IPS-18a (cell line): Measurements from ENCODE around the gene DNAH5.

Experiments used
- H3K27ac ChIP-seq: one replicate; pipeline ENCODE4 v1.5.1; 2013; ENCODE audit warnings: low read length
- H3K27me3 ChIP-seq: one replicate; pipeline ENCODE4 v1.6.1; 2013; ENCODE audit warnings: mild to moderate bottlenecking, low read length; ENCODE audit not compliant: control insufficient read depth, insufficient read depth
- H3K36me3 ChIP-seq: one replicate; pipeline ENCODE4 v1.6.1; 2013; ENCODE audit warnings: low read depth, low read length; ENCODE audit not compliant: control insufficient read depth
- H3K4me1 ChIP-seq: one replicate; pipeline ENCODE4 v1.6.1; 2013; ENCODE audit warnings: low read depth, low read length; ENCODE audit not compliant: control insufficient read depth
- H3K4me3 ChIP-seq: one replicate; pipeline ENCODE4 v1.5.1; 2013; ENCODE audit warnings: low read length
- H3K9ac ChIP-seq: one replicate; pipeline ENCODE4 v1.6.1; 2013; ENCODE audit warnings: mild to moderate bottlenecking, low read length, moderate library complexity
- H3K9me3 ChIP-seq: one replicate; pipeline ENCODE4 v1.6.1; 2013; ENCODE audit warnings: low read depth, low read length; ENCODE audit not compliant: control insufficient read depth

DNAH5 gene

DNA sequence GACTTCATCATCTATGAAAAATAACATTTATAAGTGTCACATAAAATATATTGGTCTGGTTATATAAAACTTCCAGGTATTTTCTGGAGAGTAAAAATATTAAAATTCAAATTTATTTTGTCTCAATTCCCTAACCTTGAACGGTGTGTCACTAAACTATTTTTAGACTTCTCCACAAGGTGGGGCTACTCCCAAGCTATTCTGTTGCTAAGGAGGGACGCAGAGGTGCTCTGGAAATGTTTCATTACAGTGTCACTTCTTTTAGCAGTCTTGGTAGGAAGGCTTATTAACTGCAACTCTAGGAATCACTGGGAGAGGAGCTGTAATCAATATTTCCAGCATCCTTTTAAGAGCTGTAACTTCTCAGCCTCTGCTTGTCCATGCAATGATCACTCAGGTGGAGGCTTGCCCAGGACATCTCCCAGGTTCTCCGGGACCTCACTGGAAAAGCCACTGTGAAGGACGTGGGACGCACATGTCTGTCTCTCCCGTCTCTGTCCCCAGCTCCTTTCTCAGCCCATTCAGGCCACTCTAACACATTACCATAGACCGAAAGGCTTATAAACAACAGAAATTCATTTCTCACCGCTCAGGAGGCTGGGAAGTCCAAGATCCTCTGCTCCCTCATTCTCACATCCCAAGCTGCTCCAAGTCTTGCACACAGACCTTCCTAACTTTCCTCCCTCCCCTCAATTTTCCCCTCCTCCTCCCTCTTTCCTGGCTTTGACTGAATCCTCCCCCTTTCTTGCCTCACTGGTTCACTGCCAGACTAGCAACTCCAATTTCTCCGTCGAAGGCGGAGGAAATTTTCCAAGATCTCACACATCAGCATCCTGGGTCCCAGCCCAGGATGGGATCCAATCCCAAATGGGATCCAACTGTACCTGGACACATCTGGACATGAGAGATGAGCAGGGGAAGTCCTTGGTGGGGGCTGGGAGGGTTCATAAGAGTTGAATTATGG lies 32.7 kb upstream of the DNAH5 start:
- Histone ChIP-seq H3K9me3 (no peaks in the 10 kb centered on the region), H3K9ac (no peak overlapping the region), H3K4me3 (no peak overlapping the region), H3K27me3 (no peaks in the 10 kb centered on the region), H3K36me3 (no peaks in the 10 kb centered on the region), H3K27ac (no peak overlapping the region), H3K4me1 (no peaks in the 10 kb centered on the region)

DNA sequence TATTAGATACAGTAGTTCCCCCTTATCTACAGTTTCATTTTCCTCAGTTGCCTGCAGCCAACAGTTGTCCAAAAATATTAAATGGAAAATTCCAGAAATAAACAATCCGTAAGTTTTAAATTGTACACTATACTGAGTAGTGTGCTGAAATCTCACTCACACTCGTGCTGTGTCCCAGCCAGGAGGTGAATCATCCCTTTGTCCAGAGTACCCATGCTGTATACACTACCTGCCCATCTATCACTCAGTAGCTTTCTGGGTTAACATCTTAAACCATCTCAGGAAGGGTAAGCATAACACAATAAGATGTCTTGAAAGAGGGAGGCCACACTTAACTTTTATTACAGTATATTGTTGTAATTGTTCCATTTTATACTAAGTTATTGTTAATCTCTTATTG lies 31.7 kb upstream of the DNAH5 start:
- Histone ChIP-seq H3K27me3 (no peaks in the 10 kb centered on the region), H3K9ac (no peak overlapping the region), H3K9me3 (no peaks in the 10 kb centered on the region), H3K4me3 (no peak overlapping the region), H3K27ac (no peak overlapping the region), H3K4me1 (no peaks in the 10 kb centered on the region), H3K36me3 (no peaks in the 10 kb centered on the region)

DNA sequence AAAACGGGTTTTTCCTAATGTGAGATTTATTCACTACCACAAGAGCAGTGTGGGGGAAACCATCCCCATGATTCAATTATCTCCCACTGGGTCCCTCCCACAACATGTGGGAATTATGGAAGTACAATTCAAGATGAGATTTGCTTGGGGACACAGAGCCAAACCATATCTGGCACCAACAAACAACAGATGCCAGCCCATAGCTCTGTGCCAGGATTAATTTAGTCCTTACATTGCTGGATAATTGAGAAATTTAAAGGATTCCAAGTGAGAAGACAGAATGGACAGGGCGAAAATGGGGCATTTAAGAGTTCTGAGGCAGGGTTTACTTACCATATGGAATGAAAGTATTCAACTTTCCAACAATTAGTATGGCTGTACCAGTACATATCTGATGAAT lies 30.8 kb upstream of the DNAH5 start:
- H3K4me1 ChIP-seq: no peaks in the 10 kb centered on the region
- H3K27ac ChIP-seq: no peak overlapping the region
- H3K9ac ChIP-seq: no peak overlapping the region
- H3K9me3 ChIP-seq: no peaks in the 10 kb centered on the region
- no peaks in the 10 kb centered on the region for H3K36me3 ChIP-seq
- no peaks in the 10 kb centered on the region for H3K27me3 ChIP-seq
- H3K4me3 ChIP-seq: no peak overlapping the region

DNA sequence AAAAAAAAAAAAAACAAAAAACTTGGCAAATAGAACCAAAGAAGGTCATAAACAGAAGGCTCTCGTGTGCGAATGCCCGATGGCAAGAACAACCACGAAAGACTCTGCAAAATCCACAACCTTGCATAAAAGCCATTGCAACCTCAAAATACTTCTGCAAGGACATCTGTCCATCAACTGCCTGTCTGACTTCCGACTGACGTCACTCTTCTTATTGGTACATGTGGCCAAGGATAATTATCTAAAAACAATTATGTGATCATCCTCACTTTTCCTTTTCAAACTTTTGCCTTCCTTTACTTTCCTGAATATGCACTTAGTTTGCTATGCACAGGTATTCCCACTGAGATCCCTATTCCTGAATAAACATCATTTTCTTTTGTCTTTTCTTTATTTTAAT lies 29.2 kb upstream of the DNAH5 start:
- no peak overlapping the region for H3K4me3 ChIP-seq
- no peak overlapping the region for H3K27ac ChIP-seq
- H3K36me3 ChIP-seq: no peaks in the 10 kb centered on the region
- no peaks in the 10 kb centered on the region for H3K9me3 ChIP-seq
- no peaks in the 10 kb centered on the region for H3K27me3 ChIP-seq
- H3K4me1 ChIP-seq: no peaks in the 10 kb centered on the region
- no peak overlapping the region for H3K9ac ChIP-seq

DNA sequence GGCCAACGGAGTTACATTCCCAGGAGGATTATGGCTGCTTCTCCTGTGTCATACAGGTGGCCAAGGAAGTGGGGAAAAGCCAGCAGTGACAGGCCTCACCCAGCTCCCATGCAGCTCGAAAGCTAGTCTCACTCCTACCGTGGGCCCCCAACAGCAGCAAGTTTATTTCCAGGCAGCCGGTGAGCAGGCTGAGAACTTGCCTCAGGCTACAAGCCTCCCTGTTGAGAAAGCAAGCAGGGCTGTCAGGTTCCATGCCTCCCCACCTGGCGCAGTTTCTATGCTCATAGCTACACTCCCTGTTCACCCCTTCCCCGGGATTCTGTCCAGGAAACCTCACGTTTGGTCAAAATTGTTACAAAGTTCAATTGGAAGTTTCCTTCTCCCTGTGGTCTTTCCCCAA lies 27.5 kb upstream of the DNAH5 start:
- Histone ChIP-seq H3K4me1 (no peaks in the 10 kb centered on the region), H3K9me3 (no peaks in the 10 kb centered on the region), H3K36me3 (no peaks in the 10 kb centered on the region), H3K27me3 (no peaks in the 10 kb centered on the region), H3K4me3 (no peak overlapping the region), H3K27ac (no peak overlapping the region), H3K9ac (no peak overlapping the region)

DNA sequence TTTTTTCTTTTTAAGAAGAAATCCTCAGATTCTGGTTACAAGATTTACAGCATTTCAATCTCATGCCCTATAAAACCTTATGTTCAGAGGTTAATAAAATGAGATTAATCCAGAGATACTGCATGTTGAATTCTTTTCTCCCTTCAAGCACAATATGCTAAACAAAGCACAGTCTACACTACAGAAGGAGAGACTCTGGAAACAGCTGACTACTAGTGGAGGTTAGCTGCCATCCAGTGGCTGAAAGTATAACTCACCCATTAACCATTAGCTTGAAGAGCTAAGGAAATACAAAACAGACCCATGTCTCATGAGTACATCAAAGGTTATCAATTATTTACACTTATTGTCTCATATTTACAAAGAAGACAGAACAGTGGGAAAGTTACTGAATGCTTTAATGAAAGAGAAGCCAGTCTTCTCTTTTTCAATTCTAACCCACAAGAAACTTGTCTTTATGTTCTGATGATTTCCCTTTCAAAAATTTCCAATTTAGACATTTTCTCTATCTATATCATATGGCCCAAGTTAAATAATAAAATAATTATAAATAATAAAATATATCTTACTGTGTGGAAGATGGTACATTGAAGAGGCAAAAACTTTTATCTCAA lies 12.7 kb upstream of the DNAH5 start:
- H3K4me1 ChIP-seq: no peaks in the 10 kb centered on the region
- H3K9me3 ChIP-seq: no peaks in the 10 kb centered on the region
- no peaks in the 10 kb centered on the region for H3K27me3 ChIP-seq
- no peak overlapping the region for H3K9ac ChIP-seq
- H3K4me3 ChIP-seq: no peak overlapping the region
- H3K36me3 ChIP-seq: no peaks in the 10 kb centered on the region
- no peak overlapping the region for H3K27ac ChIP-seq

DNA sequence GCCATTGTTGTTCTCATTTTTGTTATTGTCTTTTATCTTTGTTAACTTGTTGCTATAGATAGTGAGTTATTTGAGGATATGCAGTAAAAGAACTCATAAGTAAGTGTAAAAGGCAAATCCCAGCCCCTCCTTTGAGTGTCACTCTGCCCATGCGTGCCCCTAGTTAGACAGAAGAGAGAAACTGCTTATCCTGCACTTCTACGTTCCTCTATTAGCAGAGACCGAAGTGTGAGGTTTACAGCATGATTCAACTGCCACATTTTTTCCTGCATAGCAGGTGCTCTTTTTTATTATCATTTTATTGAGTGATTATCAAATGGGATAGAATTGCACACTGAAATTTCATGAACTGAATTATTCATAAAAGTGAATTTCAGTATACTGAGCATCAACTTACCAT lies 12.0 kb upstream of the DNAH5 start:
- H3K36me3 ChIP-seq: no peaks in the 10 kb centered on the region
- H3K4me3 ChIP-seq: no peak overlapping the region
- no peak overlapping the region for H3K9ac ChIP-seq
- H3K27me3 ChIP-seq: no peaks in the 10 kb centered on the region
- no peaks in the 10 kb centered on the region for H3K4me1 ChIP-seq
- H3K27ac ChIP-seq: no peak overlapping the region
- H3K9me3 ChIP-seq: no peaks in the 10 kb centered on the region

DNA sequence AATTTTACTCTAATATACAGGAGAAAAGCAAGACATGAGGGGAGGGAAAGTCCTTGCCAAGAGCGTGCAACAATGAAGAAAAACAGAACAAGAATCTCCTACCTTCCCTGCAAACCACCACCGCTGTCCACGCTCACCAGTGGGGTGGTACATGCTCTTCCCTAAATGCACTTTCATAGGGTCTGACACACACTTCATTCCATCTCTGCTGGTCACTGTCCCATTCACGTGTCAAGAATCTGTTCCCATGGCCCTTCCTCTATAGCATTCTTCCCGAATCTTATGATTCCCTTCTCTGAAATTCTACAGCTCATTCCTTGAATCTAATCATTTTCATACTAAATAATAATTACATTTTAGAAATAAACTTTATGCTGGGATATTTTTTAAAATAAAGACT lies 11.4 kb upstream of the DNAH5 start:
- Histone ChIP-seq H3K36me3 (no peaks in the 10 kb centered on the region), H3K9me3 (no peaks in the 10 kb centered on the region), H3K4me3 (no peak overlapping the region), H3K27me3 (no peaks in the 10 kb centered on the region), H3K4me1 (no peaks in the 10 kb centered on the region), H3K27ac (no peak overlapping the region), H3K9ac (no peak overlapping the region)

DNA sequence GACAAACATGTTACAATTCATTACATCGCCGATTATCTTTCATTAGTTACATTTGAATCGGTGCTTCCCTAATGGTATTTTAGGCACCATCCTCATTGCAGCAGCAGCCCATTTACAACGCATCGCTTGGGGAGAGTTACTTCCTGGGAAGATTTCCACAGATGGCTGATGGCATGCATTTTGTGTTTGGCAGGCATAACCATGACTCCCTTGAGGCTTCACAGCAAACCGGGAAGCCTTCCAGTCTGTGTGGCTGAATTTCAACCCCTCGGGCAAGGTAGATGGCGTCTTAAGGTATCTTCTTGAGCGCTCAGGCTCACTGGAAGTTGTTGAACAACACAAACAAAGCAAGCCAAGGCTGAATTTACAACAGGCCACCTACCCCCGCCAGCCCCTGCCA lies 1.6 kb upstream of the DNAH5 start:
- Histone ChIP-seq H3K4me1 (peaks cover 21% of the 10 kb centered on the region), H3K9me3 (no peaks in the 10 kb centered on the region), H3K4me3 (no peak overlapping the region), H3K27me3 (no peaks in the 10 kb centered on the region), H3K9ac (no peak overlapping the region), H3K36me3 (no peaks in the 10 kb centered on the region), H3K27ac (no peak overlapping the region)

DNA sequence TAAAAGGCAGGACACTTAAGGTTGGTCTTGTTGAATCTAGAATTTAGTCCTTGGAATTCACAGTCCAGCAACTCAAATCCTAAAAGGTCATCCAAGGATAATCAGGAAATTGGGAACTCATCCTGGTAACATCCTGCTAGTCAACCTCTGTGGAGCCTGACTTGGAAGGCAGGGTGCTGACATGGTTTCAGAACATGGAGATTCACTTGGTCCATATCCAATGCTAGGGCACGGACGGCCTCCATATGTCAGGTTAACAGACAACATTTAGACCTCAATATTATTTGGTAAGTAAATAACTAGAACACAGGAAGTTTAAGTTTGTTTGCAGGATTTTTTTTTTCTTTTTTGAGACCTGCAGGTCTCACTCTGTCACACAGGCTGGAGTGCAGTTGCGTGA lies 783 bp upstream of the DNAH5 start:
- Histone ChIP-seq H3K4me3 (no peak overlapping the region), H3K9ac (no peak overlapping the region), H3K27me3 (no peaks in the 10 kb centered on the region), H3K9me3 (no peaks in the 10 kb centered on the region), H3K27ac (no peak overlapping the region), H3K36me3 (no peaks in the 10 kb centered on the region), H3K4me1 (peaks cover 21% of the 10 kb centered on the region)

DNA sequence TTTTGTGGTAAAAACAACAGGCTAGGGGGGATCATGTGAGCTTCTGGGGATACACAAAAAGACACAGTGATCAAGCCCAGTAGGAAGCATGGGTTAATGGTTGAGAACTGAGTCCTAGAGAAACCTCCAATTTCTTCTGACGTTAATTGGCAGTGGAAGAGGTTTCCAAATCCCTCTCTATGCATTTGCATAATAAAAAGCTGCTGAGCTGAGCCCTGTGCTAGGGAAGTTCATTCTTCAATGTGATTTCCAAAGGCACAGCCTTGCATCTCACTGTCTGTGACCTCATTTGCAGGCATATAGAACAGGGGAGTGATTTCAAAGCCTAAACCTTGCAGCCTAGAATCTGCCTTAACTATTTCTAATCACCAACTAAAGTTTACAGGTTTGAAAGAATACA lies 812 bp downstream of the DNAH5 start:
- no peak overlapping the region for H3K27ac ChIP-seq
- H3K9me3 ChIP-seq: no peaks in the 10 kb centered on the region
- H3K4me3 ChIP-seq: no peak overlapping the region
- no peak overlapping the region for H3K9ac ChIP-seq
- no peaks in the 10 kb centered on the region for H3K27me3 ChIP-seq
- H3K36me3 ChIP-seq: no peaks in the 10 kb centered on the region
- peaks cover 25% of the 10 kb centered on the region for H3K4me1 ChIP-seq

DNA sequence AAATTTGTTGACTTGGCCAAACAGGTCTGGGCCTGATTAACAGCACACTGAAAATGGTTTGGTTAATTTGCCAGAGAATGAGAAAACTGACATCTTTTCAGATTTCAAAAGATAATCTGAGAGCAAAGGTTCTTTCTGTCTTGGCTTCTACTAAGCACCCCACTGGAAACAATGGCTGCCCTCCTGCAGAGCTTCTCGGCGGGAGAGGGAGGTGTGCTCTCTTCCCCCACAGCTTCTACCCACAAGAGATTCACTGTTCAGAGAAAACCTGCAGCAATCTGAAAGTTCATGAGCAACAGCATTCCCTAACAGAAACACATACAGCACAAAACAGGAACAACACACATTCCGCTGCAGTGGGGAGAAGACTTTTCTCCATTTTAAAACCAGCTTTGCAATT lies 3.0 kb downstream of the DNAH5 start:
- Histone ChIP-seq H3K36me3 (no peaks in the 10 kb centered on the region), H3K4me1 (peaks cover 25% of the 10 kb centered on the region), H3K9ac (no peak overlapping the region), H3K27me3 (no peaks in the 10 kb centered on the region), H3K27ac (no peak overlapping the region), H3K4me3 (no peak overlapping the region), H3K9me3 (no peaks in the 10 kb centered on the region)
